Measurements from ENCODE around the gene CLPSL1.

The CLPSL1 gene

DNA sequence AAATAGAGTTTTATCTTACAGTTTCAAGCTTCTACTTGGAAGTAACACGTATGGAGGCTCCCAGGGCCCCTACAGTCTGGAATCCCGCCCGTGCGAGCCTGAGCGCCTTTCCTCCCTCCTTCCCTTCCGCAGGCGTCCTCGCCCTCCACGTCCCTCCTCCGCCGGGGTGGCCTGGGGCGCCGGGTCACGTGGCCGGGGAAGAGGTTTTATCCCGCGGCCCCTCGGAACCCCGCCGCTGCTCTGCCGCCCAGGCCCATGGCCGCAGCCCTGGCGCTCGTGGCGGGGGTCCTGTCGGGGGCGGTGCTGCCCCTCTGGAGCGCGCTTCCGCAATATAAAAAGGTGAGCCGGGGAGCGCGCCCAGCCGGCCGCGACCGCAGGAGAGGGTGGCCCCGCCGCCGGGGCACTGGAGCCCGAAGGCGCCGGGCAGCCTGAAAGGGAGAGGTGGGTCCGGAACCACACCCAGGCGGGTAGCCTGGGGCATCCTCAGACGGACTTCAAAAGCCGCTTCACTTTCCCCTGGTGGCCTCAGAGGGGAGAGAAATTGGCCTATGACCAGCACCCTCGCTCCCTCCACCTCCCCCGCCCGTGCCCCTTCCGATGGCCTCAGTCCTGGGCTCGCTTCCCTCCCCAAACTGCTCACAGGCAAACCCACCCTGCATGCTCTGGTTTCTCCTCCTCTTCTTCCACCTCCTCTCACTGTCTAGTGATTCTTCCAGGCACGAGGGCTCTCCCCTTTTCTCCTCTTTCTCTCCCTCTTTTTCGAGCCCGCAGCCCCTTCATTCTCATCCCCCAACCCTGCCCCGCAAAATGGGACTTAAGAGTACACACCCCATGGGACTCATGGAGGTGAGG is 4.2 kb upstream of the CLPSL1 start, which contains the start of gene CLPSL2:
Gene CLPSL2, plus strand, starts transcription at position 235 of the 852 bp plus-strand sequence. Its CDS starts 21 bp downstream, at position 256.
- FAIRE-seq (no peak), DNase-seq (ENCODE audit: insufficient read length, low spot score) (no peak)
- TF ChIP-seq, protein P1, sequence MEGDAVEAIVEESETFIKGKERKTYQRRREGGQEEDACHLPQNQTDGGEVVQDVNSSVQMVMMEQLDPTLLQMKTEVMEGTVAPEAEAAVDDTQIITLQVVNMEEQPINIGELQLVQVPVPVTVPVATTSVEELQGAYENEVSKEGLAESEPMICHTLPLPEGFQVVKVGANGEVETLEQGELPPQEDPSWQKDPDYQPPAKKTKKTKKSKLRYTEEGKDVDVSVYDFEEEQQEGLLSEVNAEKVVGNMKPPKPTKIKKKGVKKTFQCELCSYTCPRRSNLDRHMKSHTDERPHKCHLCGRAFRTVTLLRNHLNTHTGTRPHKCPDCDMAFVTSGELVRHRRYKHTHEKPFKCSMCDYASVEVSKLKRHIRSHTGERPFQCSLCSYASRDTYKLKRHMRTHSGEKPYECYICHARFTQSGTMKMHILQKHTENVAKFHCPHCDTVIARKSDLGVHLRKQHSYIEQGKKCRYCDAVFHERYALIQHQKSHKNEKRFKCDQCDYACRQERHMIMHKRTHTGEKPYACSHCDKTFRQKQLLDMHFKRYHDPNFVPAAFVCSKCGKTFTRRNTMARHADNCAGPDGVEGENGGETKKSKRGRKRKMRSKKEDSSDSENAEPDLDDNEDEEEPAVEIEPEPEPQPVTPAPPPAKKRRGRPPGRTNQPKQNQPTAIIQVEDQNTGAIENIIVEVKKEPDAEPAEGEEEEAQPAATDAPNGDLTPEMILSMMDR (IDR thresholded peaks at IDR 0.05; ENCODE audit: insufficient read depth, missing control alignments), result no peak

DNA sequence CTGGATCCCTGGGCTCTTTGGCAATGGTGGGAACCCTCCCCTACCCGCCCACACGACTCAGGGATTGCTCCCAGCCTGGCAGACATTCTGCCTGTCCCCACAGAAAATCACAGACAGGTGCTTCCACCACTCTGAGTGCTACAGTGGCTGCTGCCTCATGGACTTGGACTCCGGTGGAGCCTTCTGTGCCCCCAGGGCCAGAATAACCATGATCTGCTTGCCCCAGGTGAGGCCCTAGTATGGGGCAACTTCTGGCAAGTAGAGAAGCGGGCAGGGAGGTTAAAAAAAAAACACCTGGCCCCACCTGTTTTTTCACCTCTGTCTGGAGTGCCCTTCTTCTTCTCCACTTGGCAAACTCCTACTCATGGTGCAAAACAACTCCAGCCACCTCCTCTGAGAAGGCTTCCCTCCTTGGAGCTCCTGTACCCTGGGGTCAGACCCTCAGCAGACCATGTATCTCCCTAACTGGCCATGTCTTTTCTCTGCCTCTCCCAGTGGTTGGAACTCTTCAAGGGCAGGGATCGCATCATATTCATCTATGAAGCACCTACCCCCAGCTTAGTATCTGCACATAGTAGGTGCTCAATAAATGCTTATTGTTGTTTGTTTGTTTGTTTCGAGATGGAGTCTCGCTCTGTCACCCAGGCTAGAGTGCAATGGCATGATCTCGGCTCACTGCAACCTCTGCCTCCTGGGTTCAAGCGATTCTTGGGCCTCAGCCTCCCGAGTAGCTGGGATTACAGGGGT is 3.3 kb upstream of the CLPSL1 start:
- FAIRE-seq, result no peak
- TF ChIP-seq, protein P1 (IDR thresholded peaks at IDR 0.05; ENCODE audit: insufficient read depth, missing control alignments), result no peak
- no peak for DNase-seq (ENCODE audit: insufficient read length, low spot score)

DNA sequence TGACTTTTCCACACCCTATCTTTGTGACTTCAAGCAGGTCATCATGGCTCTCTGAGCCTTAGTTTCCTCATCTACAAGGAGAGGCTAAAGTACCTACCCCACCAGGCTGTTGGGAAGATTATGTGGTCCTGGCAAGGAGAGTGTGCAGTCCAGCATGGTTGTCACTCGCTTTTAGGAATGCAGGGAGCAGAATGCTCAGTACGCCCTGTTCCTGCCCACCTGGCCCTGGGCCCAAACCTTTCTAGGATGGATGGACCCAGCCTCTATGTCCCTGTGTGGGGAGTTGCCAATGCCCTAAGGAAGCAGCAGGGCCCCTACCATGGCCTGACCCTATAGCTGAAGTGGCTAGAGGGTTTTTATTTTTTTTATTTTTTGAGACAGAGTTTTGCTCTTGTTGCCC is 2.4 kb upstream of the CLPSL1 start:
- no peak for DNase-seq (ENCODE audit: insufficient read length, low spot score)

DNA sequence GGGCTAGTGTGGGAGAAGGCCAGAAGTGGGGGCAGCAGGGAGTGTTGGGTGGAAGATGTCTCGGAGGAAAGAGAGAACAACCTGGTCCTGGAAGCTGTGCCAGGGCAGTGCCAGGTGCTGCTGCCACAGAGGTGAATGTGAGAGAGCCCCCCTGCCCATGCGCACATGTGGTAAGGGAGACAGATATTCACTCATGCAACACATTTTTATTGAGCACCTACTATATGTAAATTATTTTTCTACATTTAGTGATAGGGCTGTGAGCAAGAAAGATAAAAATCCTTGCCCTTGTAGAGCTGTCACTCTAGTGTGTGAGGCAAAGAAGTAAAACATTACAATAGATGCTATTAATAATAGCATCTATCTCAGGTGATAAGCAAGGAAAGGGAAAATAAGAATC is 471 bp downstream of the CLPSL1 start:
- TF ChIP-seq, protein P1 (IDR thresholded peaks at IDR 0.05; ENCODE audit: insufficient read depth, missing control alignments), result no peak

More for the DNA sequence above, 2.4 kb upstream of the CLPSL1 start:
- TF ChIP-seq, protein P1 (IDR thresholded peaks at IDR 0.05; ENCODE audit: insufficient read depth, missing control alignments), result no peak
- FAIRE-seq, result no peak

DNA sequence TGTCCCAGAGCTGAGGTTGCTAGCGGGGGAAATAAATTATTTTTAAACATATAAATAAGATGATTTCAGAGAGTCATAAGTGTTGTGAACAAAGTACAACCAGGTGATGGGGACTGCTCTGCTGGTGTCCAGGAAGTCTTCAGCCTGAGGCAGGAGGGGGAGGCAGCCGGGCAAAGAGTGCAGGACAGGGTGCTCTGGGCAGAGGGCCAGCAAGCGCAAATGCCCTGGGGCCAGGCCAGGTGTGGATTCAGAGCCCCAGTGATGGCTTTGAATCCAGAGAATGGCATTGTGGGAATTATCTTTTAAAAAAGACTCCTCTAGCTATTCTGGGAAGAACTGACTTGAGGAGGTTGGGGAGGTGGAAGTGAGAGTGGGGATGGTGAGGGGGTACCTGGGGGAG is 1.6 kb downstream of the CLPSL1 start:
- TF ChIP-seq, protein P1 (IDR thresholded peaks at IDR 0.05; ENCODE audit: insufficient read depth, missing control alignments), result no peak
- FAIRE-seq, result no peak
- DNase-seq (ENCODE audit: insufficient read length, low spot score), result no peak

More for the DNA sequence above, 471 bp downstream of the CLPSL1 start:
- DNase-seq (ENCODE audit: insufficient read length, low spot score) (no peak), FAIRE-seq (no peak)

DNA sequence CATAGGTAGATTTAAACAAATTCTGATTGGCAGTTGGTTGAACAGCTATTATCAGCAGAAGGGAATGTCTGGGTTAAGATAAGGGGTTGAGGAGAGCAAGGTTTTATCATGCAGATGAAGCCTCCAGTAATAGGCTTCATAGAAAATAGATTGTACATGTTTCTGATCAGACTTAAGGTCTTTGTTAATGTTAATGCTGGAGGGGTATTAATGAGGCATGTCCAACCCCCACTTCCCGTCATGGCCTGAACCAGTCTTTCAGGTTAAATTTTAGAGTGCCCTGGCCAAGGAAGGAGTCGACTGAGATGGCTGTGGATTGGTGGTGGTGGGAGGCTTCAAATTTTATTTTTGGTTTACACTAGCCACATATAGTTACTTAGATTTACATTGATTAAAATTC is 3.4 kb downstream of the CLPSL1 start:
- DNase-seq (ENCODE audit: insufficient read length, low spot score) (no peak), FAIRE-seq (no peak)

More for the DNA sequence above, 3.4 kb downstream of the CLPSL1 start:
- TF ChIP-seq, protein P1 (IDR thresholded peaks at IDR 0.05; ENCODE audit: insufficient read depth, missing control alignments), result no peak
